ENCODE measurements around the gene EYS.

DNA sequence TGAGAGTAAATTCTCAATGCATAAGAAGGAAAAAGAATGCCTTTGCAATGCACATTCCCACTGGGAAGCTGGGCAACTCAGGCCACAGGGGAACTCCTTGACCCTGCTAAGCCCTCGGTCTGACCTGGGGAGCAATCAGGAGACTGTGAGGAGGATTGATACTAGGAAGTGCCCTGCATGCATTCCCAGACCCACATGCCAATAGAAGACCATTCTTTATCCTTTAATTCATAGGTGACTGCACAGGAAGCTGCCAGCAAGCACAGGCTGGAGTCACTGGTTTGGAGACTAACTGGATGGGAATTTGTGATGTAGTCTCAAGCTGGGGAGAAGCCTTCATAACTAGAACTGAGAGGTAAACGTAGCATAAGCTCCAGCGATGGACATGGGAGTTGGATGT, 1012.7 kb downstream of the EYS start:
- TF ChIP-seq, protein P1, sequence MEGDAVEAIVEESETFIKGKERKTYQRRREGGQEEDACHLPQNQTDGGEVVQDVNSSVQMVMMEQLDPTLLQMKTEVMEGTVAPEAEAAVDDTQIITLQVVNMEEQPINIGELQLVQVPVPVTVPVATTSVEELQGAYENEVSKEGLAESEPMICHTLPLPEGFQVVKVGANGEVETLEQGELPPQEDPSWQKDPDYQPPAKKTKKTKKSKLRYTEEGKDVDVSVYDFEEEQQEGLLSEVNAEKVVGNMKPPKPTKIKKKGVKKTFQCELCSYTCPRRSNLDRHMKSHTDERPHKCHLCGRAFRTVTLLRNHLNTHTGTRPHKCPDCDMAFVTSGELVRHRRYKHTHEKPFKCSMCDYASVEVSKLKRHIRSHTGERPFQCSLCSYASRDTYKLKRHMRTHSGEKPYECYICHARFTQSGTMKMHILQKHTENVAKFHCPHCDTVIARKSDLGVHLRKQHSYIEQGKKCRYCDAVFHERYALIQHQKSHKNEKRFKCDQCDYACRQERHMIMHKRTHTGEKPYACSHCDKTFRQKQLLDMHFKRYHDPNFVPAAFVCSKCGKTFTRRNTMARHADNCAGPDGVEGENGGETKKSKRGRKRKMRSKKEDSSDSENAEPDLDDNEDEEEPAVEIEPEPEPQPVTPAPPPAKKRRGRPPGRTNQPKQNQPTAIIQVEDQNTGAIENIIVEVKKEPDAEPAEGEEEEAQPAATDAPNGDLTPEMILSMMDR (CRISPR knock-in tag; IDR thresholded peaks at IDR 0.05), result no peak
- TF ChIP-seq, protein P2, sequence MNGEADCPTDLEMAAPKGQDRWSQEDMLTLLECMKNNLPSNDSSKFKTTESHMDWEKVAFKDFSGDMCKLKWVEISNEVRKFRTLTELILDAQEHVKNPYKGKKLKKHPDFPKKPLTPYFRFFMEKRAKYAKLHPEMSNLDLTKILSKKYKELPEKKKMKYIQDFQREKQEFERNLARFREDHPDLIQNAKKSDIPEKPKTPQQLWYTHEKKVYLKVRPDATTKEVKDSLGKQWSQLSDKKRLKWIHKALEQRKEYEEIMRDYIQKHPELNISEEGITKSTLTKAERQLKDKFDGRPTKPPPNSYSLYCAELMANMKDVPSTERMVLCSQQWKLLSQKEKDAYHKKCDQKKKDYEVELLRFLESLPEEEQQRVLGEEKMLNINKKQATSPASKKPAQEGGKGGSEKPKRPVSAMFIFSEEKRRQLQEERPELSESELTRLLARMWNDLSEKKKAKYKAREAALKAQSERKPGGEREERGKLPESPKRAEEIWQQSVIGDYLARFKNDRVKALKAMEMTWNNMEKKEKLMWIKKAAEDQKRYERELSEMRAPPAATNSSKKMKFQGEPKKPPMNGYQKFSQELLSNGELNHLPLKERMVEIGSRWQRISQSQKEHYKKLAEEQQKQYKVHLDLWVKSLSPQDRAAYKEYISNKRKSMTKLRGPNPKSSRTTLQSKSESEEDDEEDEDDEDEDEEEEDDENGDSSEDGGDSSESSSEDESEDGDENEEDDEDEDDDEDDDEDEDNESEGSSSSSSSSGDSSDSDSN (CRISPR knock-in tag; IDR thresholded peaks at IDR 0.05), result no peak
- TF ChIP-seq ZKSCAN1 (IDR thresholded peaks at IDR 0.05; ENCODE audit: low read length) (no peak), TCF7L2 (IDR thresholded peaks at IDR 0.05; ENCODE audit: low read depth, low read length) (no peak), ASH2L (IDR thresholded peaks at IDR 0.05; ENCODE audit: insufficient read length, low read depth, low read length) (no peak), ZNF382 (CRISPR knock-in tag; IDR thresholded peaks at IDR 0.05; ENCODE audit: borderline replicate concordance) (no peak), CHD2 (IDR thresholded peaks at IDR 0.05; ENCODE audit: low read depth, low read length) (no peak)
- TF ChIP-seq, protein P3, sequence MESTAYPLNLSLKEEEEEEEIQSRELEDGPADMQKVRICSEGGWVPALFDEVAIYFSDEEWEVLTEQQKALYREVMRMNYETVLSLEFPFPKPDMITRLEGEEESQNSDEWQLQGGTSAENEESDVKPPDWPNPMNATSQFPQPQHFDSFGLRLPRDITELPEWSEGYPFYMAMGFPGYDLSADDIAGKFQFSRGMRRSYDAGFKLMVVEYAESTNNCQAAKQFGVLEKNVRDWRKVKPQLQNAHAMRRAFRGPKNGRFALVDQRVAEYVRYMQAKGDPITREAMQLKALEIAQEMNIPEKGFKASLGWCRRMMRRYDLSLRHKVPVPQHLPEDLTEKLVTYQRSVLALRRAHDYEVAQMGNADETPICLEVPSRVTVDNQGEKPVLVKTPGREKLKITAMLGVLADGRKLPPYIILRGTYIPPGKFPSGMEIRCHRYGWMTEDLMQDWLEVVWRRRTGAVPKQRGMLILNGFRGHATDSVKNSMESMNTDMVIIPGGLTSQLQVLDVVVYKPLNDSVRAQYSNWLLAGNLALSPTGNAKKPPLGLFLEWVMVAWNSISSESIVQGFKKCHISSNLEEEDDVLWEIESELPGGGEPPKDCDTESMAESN (CRISPR knock-in tag; conservative IDR thresholded peaks at IDR 0.05), result no peak
- TF ChIP-seq, protein P4, sequence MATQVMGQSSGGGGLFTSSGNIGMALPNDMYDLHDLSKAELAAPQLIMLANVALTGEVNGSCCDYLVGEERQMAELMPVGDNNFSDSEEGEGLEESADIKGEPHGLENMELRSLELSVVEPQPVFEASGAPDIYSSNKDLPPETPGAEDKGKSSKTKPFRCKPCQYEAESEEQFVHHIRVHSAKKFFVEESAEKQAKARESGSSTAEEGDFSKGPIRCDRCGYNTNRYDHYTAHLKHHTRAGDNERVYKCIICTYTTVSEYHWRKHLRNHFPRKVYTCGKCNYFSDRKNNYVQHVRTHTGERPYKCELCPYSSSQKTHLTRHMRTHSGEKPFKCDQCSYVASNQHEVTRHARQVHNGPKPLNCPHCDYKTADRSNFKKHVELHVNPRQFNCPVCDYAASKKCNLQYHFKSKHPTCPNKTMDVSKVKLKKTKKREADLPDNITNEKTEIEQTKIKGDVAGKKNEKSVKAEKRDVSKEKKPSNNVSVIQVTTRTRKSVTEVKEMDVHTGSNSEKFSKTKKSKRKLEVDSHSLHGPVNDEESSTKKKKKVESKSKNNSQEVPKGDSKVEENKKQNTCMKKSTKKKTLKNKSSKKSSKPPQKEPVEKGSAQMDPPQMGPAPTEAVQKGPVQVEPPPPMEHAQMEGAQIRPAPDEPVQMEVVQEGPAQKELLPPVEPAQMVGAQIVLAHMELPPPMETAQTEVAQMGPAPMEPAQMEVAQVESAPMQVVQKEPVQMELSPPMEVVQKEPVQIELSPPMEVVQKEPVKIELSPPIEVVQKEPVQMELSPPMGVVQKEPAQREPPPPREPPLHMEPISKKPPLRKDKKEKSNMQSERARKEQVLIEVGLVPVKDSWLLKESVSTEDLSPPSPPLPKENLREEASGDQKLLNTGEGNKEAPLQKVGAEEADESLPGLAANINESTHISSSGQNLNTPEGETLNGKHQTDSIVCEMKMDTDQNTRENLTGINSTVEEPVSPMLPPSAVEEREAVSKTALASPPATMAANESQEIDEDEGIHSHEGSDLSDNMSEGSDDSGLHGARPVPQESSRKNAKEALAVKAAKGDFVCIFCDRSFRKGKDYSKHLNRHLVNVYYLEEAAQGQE (IDR thresholded peaks at IDR 0.05; ENCODE audit: borderline replicate concordance in 1 of 2, low read depth in 1 of 2, low read length in 2 of 2), result no peak
- TF ChIP-seq, protein P5, sequence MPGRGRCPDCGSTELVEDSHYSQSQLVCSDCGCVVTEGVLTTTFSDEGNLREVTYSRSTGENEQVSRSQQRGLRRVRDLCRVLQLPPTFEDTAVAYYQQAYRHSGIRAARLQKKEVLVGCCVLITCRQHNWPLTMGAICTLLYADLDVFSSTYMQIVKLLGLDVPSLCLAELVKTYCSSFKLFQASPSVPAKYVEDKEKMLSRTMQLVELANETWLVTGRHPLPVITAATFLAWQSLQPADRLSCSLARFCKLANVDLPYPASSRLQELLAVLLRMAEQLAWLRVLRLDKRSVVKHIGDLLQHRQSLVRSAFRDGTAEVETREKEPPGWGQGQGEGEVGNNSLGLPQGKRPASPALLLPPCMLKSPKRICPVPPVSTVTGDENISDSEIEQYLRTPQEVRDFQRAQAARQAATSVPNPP (CRISPR knock-in tag; IDR thresholded peaks at IDR 0.05), result no peak
- TF ChIP-seq, protein P6, sequence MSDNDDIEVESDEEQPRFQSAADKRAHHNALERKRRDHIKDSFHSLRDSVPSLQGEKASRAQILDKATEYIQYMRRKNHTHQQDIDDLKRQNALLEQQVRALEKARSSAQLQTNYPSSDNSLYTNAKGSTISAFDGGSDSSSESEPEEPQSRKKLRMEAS (IDR thresholded peaks at IDR 0.05), result no peak

All from HepG2 (cell line).